ENCODE measurements around the gene DDX46.
"Not testable (repeated sequence)": the region's sequence is repeated elsewhere in the genome, so short reads cannot be mapped to it uniquely, and the experiment has no call there.

Gene DDX46

GRCh38 chr5:134787692-134788091 lies 29.1 kb downstream of the DDX46 start:
- no peak for DNase-seq

- DNase-seq = no peak
Measured at GRCh38 chr5:134791580-134791979, 33.0 kb downstream of the DDX46 start.

DNA sequence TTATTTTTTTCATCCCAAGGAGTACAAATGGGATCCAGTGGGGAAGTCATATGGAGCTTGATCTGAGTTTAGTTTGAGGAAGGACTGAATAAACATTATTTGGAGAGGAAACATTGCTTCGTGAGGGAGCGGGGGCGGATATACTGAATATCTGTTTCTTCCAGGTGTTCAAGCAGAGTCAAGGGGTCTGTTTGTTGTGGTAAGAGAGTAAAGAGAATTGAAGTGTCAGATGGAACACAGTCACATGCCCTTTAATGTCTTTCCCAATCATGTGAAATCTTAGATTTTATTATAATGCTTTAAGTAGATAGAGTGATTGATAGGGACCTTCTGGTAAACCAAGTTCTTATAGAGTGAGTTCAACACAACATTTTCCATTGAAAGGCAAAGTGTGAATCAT lies 33.7 kb downstream of the DDX46 start:
- DNase-seq = no peak

GRCh38 chr5:134793111-134793510 lies 34.5 kb downstream of the DDX46 start:
- DNase-seq = no peak

- DNase-seq = no peak
Measured at GRCh38 chr5:134794082-134794481, 35.5 kb downstream of the DDX46 start.

- no peak for DNase-seq
Measured at GRCh38 chr5:134794819-134795218, 36.2 kb downstream of the DDX46 start.

- DNase-seq = no peak
Measured at GRCh38 chr5:134798468-134798867, 39.9 kb downstream of the DDX46 start.

DNA sequence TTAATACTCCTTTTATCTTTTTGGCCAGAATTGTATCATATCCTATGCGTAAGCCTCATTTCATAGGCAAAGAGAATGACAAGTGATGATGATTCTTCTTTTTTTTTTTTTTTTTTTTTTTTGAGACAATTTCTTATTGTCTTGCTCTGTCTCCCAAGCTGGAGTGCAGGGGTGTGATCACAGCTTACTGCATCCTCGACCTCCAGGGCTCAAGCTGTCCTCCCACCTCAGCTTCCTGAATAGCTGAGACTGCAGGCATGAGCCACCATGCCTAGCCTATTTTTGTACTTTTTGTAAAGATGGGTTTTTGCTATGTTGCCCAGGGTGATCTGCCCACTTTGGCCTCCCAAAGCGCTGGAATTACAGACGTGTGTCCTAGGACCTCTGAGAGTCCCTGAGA lies 45.2 kb downstream of the DDX46 start:
- DNase-seq = no peak

DNA sequence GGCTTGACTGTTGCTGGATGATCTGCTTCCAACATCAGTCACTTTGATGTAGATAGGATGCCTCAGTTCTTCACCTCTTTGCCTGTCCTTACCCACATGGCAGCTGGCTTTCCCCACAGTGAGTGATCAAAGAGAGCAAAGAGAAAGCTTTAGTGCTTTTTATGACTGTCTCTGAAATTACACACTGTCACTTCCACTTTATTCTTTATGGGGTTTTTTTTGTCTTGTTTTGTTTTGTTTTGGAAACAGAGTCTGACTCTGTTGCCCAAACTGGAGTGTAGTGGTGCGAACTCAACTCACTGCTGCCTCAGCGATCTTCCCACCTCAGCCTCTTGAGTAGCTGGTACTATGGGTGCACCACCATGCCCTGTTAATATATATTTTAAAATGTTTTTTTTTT lies 54.8 kb downstream of the DDX46 start:
- no peak for DNase-seq

DNA sequence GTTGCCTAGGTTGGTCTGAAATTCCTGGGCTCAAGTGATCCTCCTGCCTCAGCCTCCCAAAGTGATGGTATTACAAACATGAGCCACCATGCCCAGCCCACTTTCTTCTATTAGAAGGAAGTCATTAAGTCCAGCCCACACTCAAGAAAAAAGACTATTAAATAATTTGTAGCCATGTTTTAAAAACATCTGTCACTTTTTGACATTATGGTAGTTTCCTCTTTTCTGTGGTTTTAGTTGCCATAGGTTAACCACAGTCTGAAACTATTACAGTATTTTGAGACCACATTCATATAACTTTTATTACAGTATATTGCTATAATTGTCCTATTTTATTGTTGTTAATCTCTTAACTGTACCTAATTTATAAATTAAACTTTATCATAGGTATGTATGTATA lies 55.2 kb downstream of the DDX46 start:
- no peak for DNase-seq

DNA sequence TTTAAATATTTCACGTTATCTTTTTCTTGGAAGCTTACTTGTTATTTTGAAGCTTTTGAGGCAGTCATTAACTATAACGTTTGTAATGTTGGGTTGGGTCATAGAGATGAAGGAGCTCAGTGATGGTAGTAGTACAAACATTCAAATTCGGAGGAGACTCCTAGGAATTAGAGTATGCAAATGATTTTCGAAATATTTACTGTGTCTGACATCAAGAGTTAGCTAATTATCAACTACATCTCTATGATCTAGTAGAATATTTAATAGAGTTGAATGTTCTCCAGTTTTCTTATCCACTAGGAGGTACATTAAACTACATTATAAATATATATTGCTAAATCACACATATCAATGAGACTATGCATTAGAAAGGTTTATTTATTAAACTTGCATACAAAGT lies 58.4 kb downstream of the DDX46 start:
- DNase-seq = no peak

- no peak for DNase-seq
Measured at GRCh38 chr5:134818776-134819175, 60.2 kb downstream of the DDX46 start.

DNA sequence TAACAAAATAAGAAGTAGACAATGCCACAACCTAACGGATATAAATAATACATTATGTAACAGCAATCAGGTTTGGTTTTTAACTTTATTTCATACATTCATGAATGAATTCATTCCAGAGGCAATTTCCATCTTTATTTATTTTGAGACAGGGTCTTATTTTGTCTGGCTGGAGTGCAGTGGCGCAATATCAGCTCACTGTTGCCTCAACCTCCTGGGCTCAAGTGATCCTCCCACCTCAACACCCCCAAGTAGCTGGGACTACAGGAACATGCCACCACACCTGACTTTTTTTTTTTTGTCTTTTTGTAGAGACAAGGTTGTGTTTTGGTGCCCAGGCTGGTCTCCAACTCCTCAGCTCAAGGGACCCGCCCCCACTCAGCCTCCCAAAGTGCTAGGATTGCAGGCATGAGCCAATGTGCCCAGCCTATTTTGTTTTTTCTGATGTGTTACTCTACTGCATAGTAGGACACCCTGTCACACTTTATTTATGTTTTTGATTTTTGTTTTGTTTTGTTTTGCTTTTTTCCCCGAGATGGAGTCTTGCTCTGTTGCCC lies 60.9 kb downstream of the DDX46 start:
- no peak for DNase-seq

GRCh38 chr5:134821841-134822240 lies 63.3 kb downstream of the DDX46 start:
- no peak for DNase-seq

DNA sequence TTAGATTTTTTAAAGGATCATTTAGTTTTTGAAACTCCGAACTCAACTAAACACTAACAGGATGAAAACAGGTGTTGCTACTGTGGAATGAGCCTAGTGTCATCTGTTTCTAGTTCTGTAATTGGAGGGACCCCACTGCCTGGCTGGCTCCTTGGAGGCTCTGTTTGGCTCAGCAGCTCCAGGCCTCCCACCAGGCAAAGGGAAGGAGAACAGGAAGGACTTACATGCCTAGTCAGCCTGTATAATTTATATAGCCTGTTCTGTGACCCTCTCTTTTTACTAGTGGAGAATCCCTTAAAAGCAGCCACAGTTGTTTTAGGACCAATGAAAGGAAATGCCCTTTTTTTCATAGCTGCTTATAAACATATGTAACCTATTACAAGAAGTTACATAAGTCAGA lies 66.1 kb downstream of the DDX46 start:
- DNase-seq = no peak

- no peak for DNase-seq
Measured at GRCh38 chr5:134825212-134825611, 66.6 kb downstream of the DDX46 start.

DNA sequence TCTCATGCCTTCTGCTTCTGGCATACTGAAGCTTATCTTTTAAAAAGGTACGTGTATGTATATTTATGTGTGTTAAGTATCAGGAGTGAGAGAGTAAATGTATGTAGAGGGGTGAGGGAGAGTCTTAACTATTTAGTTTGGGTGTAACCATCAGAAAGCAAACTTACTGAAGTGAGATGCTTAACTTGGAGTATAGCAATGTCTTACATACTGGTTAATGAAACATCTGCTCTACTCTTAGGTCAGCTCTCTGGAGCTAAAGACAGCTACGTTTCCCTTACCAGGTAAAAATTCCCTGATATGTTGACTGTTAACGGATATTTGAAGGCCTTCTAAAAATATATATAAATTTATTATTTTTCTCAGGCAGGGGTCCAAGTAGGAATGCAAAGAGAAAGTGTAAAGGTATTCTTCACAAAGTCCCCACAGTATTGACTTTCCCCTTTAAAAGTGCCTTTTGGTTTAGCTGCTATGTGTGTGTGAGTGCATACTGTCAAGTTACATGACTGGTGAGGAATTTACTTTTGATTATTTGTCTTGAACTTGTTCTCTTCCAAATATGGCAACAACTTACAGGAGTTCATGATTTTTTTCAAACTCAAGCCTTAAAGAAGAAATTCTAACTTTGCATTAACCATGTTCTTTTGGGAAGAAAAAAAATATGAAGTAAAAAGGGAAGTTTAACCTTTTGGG lies 74.9 kb downstream of the DDX46 start:
- no peak for DNase-seq

DNA sequence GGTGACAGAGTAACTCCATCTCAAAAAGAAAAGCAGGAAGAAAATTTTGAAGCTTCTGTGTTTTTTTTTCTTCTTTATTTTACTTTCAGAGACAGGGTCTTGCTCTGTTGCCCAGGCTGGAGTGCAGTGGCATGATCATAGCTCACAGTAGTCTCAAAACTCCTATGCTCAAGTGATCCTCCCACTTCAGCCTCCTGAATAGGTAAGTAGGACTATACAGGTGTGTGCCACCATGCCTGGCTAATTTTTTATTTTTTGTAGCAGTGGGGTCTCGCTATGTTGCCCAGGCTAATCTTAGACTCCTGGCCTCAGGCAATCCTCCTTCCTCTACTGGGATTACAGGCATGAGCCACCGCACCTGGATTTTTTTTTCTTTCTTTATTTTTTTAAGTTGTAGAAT lies 77.0 kb downstream of the DDX46 start:
- no peak for DNase-seq

DNA sequence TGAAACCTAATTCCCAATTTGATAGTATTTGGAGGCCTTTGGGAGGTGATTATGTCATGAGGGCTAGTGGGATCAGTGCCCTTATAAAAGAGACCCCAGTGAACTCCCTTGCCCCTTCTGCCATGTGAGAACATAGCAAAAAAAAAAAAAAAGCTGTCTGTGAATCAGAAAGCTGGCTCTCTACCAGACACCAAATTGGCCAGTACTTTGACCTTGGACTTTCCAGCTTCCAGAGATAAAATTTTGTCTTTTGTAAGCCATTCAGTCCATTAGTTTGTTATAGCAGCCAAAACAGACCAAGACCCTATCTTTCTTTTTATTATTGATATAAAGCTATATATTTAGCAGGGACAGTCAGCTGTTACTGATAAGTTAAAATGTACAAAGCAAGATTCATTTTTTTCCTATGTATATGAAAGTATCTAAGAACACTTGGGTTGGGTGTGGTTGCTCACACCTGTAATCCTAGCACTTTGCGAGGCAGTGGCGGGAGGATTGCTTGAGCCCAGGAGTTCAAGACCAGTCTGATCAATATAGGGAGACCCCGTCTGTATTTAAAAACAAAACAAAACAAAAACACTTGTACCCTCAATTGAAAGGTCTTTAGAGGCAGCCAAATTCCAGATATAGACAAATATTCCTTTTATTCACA lies 79.1 kb downstream of the DDX46 start:
- DNase-seq = no peak

GRCh38 chr5:134838361-134838760 lies 79.8 kb downstream of the DDX46 start:
- not testable (repeated sequence) for DNase-seq

- DNase-seq = no peak
Measured at GRCh38 chr5:134840811-134841210, 82.2 kb downstream of the DDX46 start.

- no peak for DNase-seq
Measured at GRCh38 chr5:134844252-134844651, 85.7 kb downstream of the DDX46 start.

- no peak for DNase-seq
Measured at GRCh38 chr5:134845335-134845851, 86.8 kb downstream of the DDX46 start.

All from activated naive CD4-positive, alpha-beta T cell (primary cell).